ENCODE results near the gene MRPL37. TPM values are rescaled to one million over a fixed set of nuclear protein-coding genes. Genes with fewer than 3 reads are reported as not detected.
A peak's percentile ranks its signal among the peaks of the same experiment; 100 is the strongest.

Gene MRPL37
- total and polyA plus RNA-seq, 2 of the 8 experiments (the other 6 are each of a cell fraction or from before 2014, with no cell fraction given): 45.5 to 126 TPM

- peaks cover 0 to 10% (median 6%) of the 10 kb centered on the region in 4 experiments; a peak in 3 of 7 replicates for H3K4me1 ChIP-seq (replicated peaks in 1 of 4; ENCODE audit: control insufficient read depth in 3 of 4, insufficient read depth in 4 of 4, low read length in 3 of 4)
- no peak overlapping the region for H3K23ac ChIP-seq (ENCODE audit: insufficient read length)
- no peak overlapping the region for H2AK5ac ChIP-seq (ENCODE audit: low read depth, low read length)
- DNase-seq (ENCODE audit: low read depth in 1 of 2, low spot score in 2 of 2) (no peak), FAIRE-seq (no peak)
- no peaks in the 10 kb centered on the region for H3K23me2 ChIP-seq (ENCODE audit: low read depth, low read length)
- WGBS, 2 experiments (ENCODE audit: extremely low coverage in 1 of 2, insufficient coverage in 1 of 2, insufficient read length in 1 of 2, insufficient replicate concordance in 2 of 2, low coverage in 1 of 2, low lambda C conversion rate in 2 of 2, missing lambda C conversion rate in 1 of 2): 95% methylated on average over 6 of the region's 8 CpGs; no CpG with 5 or more reads in 1 of the 2 experiments
- H4K20me1 ChIP-seq (replicated peaks in 1 of 2; ENCODE audit: control insufficient read depth in 1 of 2, insufficient read depth in 2 of 2, low read length in 2 of 2): peaks cover 0 to 9% of the 10 kb centered on the region in 2 experiments
- no peaks in the 10 kb centered on the region; a peak in 1 of 4 replicates for H3K9me3 ChIP-seq (ENCODE audit: insufficient read depth in 2 of 2, low read depth in 1 of 2, low read length in 1 of 2)
- H3K56ac ChIP-seq (replicated peaks; ENCODE audit: insufficient read length, low read depth, low read length): no peak overlapping the region
- no peak overlapping the region for H3K9ac ChIP-seq (replicated peaks in 1 of 4; ENCODE audit: extremely low read depth in 1 of 4, low read depth in 3 of 4, low read length in 3 of 4)
- H3K14ac ChIP-seq (ENCODE audit: insufficient read length): no peak overlapping the region
- no peak overlapping the region for H2AFZ ChIP-seq (ENCODE audit: low read length)
- no peak overlapping the region for H2BK20ac ChIP-seq (ENCODE audit: low read length)
- H2BK15ac ChIP-seq (ENCODE audit: low read length): no peak overlapping the region
- no peak overlapping the region for H3K27ac ChIP-seq (ENCODE audit: low read depth, low read length)
- no peak overlapping the region for H4K5ac ChIP-seq (ENCODE audit: insufficient read length, low read depth, low read length)
- ChIA-PET POLR2A (ENCODE audit: partially characterized antibody) (interaction anchor here (0.7 to 5.3 kb wide), 3 partner anchors 26 to 179 kb away, joined by 3 to 20 read pairs (median 4); partner anchors contain the start of genes CYB5RL, MRPL37 and SSBP3), CTCF (ENCODE audit: partially characterized antibody) (interaction anchor here (0.6 to 3.0 kb wide), 14 partner anchors 7 to 273 kb away, joined by 3 to 10 read pairs (median 4); no protein-coding TSS in a partner anchor)
- no peak overlapping the region for H3K18ac ChIP-seq (ENCODE audit: extremely low read depth, low read length)
- H2BK120ac ChIP-seq (replicated peaks; ENCODE audit: low read depth, low read length): no peak overlapping the region
- H3K27me3 ChIP-seq (replicated peaks in 1 of 4; ENCODE audit: control insufficient read depth in 3 of 4, extremely low read depth in 1 of 4, insufficient read depth in 3 of 4, low read length in 3 of 4): no peaks in the 10 kb centered on the region
- no peak for TF ChIP-seq NANOG (IDR thresholded peaks at IDR 0.05; ENCODE audit: insufficient read depth, low read depth, low read length, poor library complexity, severe bottlenecking)
- 0 out of 2 replicates have a peak, but pooled peaks have one; percentile 28 for TF ChIP-seq POLR2AphosphoS5 (IDR thresholded peaks at IDR 0.05; ENCODE audit: low read depth, low read length)
- H3K79me1 ChIP-seq (ENCODE audit: low read depth, low read length): peaks cover 2% of the 10 kb centered on the region; the same call in 1 of the 2 replicates
- no peak overlapping the region for H4K91ac ChIP-seq (replicated peaks; ENCODE audit: insufficient read length, low read length)
- H3K79me2 ChIP-seq (ENCODE audit: control insufficient read depth in 1 of 2, insufficient read depth in 2 of 2, low read length in 2 of 2): no peaks in the 10 kb centered on the region
- H4K8ac ChIP-seq (ENCODE audit: extremely low read depth, insufficient read depth, low read length): peak overlapping the region; percentile 48; the same call in 1 of the 2 replicates
- no peak overlapping the region for H3K4ac ChIP-seq (replicated peaks; ENCODE audit: insufficient read length, low read depth, low read length)
- H2BK5ac ChIP-seq (ENCODE audit: low read depth, low read length): no peak overlapping the region
- H3K4me2 ChIP-seq (ENCODE audit: insufficient read depth in 1 of 2, low read depth in 2 of 2, low read length in 2 of 2): no peak overlapping the region
- no peak overlapping the region for H2BK12ac ChIP-seq (ENCODE audit: low read depth, low read length)
- H3K36me3 ChIP-seq (ENCODE audit: control insufficient read depth in 2 of 4, insufficient read depth in 4 of 4, low read length in 3 of 4): peaks cover 0 to 3% (median 1%) of the 10 kb centered on the region in 4 experiments; a peak in 2 of 8 replicates
- no peak overlapping the region for H3K4me3 ChIP-seq (ENCODE audit: extremely low read depth in 1 of 4, insufficient read depth in 2 of 4, low read depth in 3 of 4, low read length in 4 of 4)
These were observed 27.2 kb downstream of the MRPL37 start for GRCh38 chr1:54227091-54227602.

All from H1 (cell line).